Right lobe of liver (tissue), 4 donors: ENCODE results near the gene NPAS2.

Experiments
- POLR2A ChIP-seq: fragments of 450-650 bp; IDR thresholded peaks from one replicate; pipeline ENCODE4 v1.6.1; 2017; ENCODE audit warnings: antibody characterized with exemption, mild to moderate bottlenecking
- TF ChIP-seq, protein P1 (sequence below), 4 donors: fragments of 200-600 bp in 3 of 4; fragments of 450-650 bp in 1 of 4; IDR thresholded peaks; one replicate each; pipeline versions ENCODE4 v1.5.1 to v1.8.0; 2016 to 2022; ENCODE audit warnings: antibody characterized with exemption in 4 of 4, mild to moderate bottlenecking in 2 of 4
- donor health status: DM: no; HTN: no; CAD: no.
- donor health status: DM: no; HTN: no; CAD: no.
- donor health status: DM: no; HTN: yes; CAD: no.

DNA sequence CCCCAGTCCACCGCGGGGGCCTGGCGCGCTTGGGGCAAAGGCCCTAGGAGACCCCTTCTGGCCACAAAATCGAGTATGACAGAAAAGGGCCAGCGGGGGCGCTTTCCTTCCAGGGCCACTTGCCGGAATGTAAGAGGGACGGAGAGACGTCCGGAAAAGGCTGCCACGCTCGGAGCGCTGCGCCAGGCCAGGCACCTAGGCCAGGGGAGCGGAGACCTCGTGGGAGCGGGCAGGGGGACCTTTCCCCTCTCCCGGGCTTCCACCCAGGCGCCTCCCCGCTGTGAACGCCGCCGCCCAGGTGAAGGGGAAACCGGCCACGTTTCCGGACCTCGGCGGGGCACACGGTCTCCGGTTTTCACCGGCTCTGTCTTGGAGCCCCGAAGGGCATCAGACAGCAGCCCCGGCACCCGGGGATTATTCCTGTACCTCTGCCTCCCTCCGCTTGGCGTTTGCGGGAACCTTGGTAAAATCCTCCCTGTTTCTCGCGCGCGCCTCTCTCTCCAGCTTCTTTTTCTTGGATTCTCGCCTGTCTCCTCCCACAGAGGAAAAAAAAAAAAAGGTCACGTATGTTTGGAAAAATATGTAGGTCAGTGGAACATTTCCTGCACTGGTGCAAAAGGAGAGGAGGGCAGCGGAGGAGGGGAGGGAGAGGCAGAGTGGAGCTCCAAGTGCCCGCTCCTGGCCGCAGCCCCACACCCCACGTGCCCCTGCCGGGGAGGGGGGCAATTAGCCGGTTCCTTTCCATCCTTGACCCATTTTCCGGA lies 1.2 kb upstream of the NPAS2 start:
- TF ChIP-seq, protein P1, sequence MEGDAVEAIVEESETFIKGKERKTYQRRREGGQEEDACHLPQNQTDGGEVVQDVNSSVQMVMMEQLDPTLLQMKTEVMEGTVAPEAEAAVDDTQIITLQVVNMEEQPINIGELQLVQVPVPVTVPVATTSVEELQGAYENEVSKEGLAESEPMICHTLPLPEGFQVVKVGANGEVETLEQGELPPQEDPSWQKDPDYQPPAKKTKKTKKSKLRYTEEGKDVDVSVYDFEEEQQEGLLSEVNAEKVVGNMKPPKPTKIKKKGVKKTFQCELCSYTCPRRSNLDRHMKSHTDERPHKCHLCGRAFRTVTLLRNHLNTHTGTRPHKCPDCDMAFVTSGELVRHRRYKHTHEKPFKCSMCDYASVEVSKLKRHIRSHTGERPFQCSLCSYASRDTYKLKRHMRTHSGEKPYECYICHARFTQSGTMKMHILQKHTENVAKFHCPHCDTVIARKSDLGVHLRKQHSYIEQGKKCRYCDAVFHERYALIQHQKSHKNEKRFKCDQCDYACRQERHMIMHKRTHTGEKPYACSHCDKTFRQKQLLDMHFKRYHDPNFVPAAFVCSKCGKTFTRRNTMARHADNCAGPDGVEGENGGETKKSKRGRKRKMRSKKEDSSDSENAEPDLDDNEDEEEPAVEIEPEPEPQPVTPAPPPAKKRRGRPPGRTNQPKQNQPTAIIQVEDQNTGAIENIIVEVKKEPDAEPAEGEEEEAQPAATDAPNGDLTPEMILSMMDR (IDR thresholded peaks at IDR 0.05): peak; percentile 17 to 36 (median 24)
- TF ChIP-seq POLR2A: peak; percentile 75
